NCI-H460 (cell line): ENCODE results near the gene DPH2. TPM values are rescaled to one million over a fixed set of nuclear protein-coding genes. Genes with fewer than 3 reads are reported as not detected.
A peak's percentile ranks its signal among the peaks of the same experiment; 100 is the strongest.

Experiments
- DNase-seq: peaks from one replicate; pipeline ENCODE4 v3.0.0-alpha.2; 2016; ENCODE audit warnings: low read depth; ENCODE audit errors: extremely low read depth
- total RNA-seq: library from RNA; depleted of rRNA; stranded (reverse); fragments of >200 nt; shearing (Covaris generic); gene quantifications from 2 replicates; pipeline ENCODE4 v1.2.3, GENCODE V29; 2014

Gene DPH2
- total RNA-seq, 1 experiment from 2014 or later: 28.9 TPM

DNA sequence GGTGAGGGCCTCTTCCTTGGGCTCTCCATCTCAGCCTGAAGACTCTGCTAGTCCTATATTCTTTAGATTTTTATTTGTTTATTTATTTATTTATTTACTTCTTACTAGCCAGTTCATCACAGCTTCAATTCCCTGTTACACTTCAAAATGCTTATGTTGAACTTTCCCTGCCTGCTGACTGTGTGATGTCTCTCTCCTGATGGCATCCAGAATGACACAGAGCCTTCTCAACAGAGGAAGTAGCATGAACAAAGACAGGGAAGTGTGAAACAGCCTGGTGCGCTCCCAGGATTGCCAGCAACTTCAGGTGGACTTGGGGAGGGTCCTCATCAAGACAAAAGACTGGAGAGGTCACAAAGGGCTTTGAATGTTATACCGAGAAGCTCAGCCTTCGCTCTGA, 27.4 kb upstream of the DPH2 start:
- no peak for DNase-seq

DNA sequence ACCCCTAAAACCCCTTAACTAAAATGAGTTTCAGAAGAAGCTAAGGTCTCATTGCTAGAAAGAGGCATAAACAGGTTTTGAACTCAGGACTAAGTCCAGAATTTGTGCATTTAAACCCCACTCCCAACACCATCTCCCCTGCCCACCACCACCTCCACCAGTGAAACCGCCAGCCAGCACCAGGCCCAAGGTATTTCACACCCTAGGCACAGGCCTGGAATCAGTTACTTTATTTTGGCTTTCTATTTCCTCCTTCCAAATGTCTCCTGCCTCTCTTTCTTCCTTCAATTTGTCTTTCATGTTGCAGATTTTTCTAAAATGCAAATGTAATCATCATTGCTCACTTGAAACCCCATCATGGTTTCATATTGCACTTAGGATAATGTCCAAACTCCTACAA, 24.9 kb upstream of the DPH2 start:
- no peak for DNase-seq

DNA sequence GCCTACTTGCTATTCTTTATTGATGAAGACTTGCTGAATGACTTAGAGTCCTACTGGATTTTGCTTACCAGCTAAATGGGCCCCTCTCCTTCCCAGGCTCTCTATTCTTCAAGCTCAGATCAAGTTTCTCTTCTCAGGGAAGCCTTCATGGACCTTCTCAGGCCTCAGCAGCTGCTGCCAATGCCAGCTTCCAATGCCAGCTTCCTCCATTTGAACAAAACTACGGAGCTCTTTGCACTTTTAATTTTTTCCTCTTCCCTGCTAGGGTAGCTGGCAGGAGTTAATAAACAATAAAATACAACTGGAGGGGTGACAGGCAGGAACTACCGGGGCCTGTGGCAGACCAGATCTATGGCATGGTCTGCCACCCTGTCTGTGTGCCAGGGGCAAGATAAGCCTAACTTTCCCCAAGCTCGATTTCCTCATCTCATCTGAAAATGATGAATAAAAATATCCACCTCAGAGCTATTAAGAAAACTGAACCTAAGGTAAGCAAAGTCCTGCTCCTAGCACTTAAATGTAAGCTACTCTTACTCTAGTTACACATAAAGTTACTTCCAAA, 24.1 kb upstream of the DPH2 start:
- DNase-seq: no peak

GRCh38 chr1:43946236-43947060, 23.4 kb upstream of the DPH2 start, which contains the start of gene IPO13:
TSS of gene IPO13 (plus strand) at chr1:43946950. CDS start at chr1:43947601, 651 bp downstream.
- peak; percentile 91 for DNase-seq

DNA sequence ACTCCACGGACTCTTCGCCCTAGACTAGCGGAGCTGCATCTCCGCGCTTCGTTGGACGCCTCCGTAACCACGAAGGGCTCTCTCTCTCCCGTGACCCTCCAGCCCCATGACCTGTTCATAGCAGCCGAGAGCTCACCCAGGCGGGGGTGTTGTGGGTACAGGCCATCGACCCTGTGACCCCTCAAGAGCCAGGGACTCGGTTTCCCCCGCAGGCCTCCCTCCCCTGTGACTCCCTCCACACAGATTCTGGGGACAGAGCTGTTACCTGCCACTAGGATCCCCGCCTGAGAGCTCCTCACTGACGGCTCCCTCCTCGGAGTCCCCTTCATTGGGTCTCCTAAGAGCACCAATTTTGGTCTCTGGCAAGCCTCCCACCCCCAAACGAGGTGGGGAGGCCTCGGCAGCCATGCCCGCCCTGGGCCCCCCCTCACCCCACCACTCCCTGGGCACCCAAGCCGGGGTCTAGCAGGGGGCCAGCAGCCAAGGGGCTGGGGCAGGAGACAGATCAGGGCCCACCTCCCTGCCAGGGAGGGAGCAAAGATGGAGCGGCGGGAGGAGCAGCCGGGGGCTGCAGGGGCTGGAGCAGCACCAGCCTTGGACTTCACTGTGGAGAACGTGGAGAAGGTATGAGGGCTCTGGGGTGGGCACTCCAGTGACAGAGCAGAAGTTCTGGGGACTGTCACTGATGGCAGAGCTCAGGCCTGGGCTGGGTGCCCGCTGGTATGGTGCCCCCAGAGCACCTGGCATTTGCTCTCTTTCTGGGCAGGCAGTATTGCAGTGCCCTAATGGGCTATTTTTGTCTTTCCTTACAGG, 22.5 kb upstream of the DPH2 start:
- DNase-seq: no peak

- DNase-seq: no peak
Observed at GRCh38 chr1:43947874-43948437, 21.9 kb upstream of the DPH2 start.

DNA sequence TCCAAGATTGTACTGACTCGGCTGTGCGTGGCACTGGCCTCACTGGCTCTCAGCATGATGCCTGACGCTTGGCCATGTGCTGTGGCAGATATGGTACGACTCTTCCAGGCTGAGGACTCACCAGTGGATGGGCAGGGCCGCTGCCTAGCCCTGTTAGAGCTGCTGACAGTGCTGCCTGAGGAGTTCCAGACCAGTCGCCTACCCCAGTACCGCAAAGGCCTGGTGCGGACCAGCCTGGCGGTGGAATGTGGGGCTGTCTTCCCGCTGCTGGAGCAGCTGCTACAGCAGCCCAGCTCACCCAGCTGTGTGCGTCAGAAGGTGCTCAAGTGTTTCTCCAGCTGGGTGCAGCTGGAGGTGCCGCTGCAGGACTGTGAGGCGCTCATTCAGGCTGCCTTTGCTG, 20.1 kb upstream of the DPH2 start:
- no peak for DNase-seq

- DNase-seq: no peak
Observed at GRCh38 chr1:43951021-43951985, 18.5 kb upstream of the DPH2 start.

GRCh38 chr1:43952731-43953346, 17.0 kb upstream of the DPH2 start:
- no peak for DNase-seq

DNA sequence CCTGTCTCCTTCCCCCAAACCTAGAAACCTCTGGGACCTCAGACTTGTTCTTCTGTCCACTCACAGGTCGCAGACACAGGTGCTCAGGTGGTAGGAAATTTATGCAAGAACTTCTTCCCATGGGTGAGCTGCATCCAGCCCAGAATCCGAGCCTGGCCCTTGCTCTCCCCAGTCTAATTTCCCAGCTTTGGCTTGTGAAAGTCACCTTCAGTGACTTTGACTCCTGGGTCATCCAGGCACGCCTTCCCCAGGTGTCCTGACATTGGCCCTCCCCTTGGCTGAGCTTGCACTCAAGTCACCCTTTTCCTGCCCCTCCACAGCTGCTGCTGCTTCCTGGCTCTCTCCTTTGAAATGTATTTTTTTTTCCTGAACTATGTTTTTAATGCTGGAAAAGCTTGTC, 16.4 kb upstream of the DPH2 start:
- no peak for DNase-seq

DNA sequence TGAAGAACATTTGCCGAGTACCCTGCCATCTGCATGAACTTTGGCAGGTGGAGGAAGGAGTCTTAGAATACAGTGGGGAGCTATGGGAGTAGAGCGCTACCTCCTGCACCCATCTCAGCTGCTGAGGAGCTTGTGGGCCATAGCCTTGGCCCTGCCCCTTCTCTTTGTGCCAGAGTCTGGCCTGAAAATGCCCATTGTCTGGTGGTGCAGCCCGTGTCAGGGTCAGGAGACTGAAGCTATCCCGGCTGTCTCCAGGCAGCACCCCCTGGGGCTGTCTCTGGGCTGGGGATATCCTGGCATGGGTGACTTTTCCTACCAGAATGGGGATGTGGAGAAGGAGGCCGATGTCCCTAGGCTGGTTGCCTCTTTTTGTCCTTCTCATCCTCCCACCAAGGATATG, 15.8 kb upstream of the DPH2 start:
- DNase-seq: no peak

DNA sequence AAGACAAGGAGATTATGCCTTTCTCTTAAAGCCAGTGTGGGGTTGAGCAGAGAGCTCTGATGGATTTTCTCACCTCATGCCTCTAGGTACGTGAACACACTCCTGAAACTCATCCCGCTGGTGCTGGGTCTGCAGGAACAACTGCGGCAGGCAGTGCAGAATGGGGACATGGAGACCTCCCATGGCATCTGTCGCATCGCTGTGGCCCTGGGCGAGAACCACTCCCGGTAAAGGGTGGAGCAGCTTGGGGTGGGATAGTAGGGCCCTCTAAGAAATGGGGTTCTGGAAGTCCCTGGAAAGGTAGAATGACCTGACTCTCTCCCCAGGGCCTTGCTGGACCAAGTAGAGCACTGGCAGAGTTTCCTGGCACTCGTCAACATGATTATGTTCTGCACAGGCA, 13.6 kb upstream of the DPH2 start:
- DNase-seq: no peak

DNA sequence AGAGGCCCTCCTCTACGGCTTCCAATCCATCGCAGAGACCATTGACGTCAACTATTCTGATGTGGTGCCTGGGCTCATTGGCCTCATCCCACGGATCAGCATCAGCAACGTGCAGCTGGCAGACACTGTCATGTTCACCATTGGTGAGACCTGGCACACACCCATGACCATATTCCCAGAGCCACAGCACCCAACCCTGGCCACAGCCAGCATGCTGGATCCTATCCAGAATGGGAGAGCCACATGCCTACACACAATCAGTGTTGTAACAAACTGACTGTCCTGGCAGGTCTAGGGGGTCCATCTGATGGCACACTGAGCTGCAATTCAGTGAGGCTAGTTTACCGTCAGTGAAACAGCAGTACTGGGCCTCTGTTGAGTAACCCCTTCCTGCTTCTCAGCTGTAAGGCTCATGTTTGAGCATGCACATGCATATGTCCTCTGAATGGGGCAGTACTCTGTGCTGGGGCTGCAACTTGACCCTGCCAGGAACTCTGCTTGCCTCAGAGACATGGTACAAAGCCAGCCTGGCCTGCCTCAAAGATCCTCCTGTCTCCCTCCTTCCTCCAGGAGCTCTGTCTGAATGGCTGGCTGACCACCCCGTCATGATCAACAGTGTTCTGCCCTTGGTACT, 12.3 kb upstream of the DPH2 start:
- DNase-seq: no peak

- no peak for DNase-seq
Observed at GRCh38 chr1:43958351-43959255, 11.2 kb upstream of the DPH2 start.

DNA sequence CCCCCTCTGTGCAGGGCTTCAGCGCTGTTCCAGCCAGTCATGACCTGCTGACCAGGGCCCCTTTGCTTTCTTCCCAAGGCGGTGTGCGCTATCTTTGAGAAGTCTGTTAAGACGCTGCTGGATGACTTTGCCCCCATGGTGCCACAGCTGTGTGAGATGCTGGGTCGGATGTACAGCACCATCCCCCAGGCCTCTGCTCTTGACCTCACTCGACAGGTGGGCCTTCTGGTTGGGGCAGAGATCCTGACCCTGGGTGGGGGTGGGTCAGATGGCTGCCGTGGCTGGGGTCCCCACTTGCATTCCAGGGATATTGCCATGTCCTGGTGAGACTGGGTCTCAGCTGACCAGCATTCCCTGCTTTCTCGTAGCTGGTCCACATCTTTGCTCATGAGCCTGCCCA, 9.0 kb upstream of the DPH2 start:
- DNase-seq: no peak

GRCh38 chr1:43961692-43962091, 8.1 kb upstream of the DPH2 start:
- no peak for DNase-seq

DNA sequence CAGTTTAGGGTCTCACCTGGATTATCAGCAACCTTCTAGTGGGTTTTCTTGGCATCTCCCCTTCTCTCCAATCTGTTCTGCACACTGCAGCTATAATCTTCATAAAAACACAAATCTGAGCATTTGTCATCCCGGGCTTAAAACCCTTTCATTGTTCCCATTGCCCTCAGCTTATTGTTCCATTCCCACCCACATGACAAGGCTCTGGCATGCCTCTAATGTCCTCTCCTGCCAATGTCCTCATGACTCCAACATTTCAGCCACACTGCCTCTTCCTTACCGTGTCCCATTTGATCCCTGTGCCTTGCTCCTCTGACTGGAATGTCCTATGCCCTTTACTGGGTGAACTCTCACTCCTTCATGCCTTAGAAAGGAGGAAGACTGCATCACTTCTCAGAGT, 7.5 kb upstream of the DPH2 start:
- no peak for DNase-seq

GRCh38 chr1:43963006-43963405, 6.8 kb upstream of the DPH2 start:
- DNase-seq: no peak
